Ishikawa (cell line): ENCODE data around the gene LRRN3.

Experiments
- CEBPB ChIP-seq: IDR thresholded peaks from 2 replicates; pipeline ENCODE4 v1.6.1; 2012
- CREB1 ChIP-seq: IDR thresholded peaks from 2 replicates; pipeline ENCODE4 v1.6.1; 2012; ENCODE audit warnings: low read depth
- EGR1 ChIP-seq: IDR thresholded peaks from 2 replicates; pipeline ENCODE4 v1.6.1; 2012
- EP300 ChIP-seq: IDR thresholded peaks from 2 replicates; pipeline ENCODE4 v1.6.1; 2012; ENCODE audit warnings: borderline replicate concordance
- MAX ChIP-seq: IDR thresholded peaks from 2 replicates; pipeline ENCODE4 v1.6.1; 2012
- RAD21 ChIP-seq: IDR thresholded peaks from 2 replicates; pipeline ENCODE4 v1.6.1; 2012; ENCODE audit warnings: low read depth
- REST ChIP-seq: IDR thresholded peaks from 2 replicates; pipeline ENCODE4 v1.6.1; 2012; ENCODE audit warnings: low read depth, mild to moderate bottlenecking
- TAF1 ChIP-seq: IDR thresholded peaks from 2 replicates; pipeline ENCODE4 v1.6.1; 2012; ENCODE audit warnings: low read depth, mild to moderate bottlenecking
- TCF12 ChIP-seq: IDR thresholded peaks from 2 replicates; pipeline ENCODE4 v1.6.1; 2012; ENCODE audit warnings: low read depth
- TEAD4 ChIP-seq: IDR thresholded peaks from 2 replicates; pipeline ENCODE4 v1.6.1; 2012
- USF1 ChIP-seq: IDR thresholded peaks from 2 replicates; pipeline ENCODE4 v1.6.1; 2012

- TF ChIP-seq CEBPB (no peak), TCF12 (no peak), EP300 (no peak), REST (no peak), USF1 (no peak), TEAD4 (no peak), CREB1 (no peak), MAX (no peak), TAF1 (no peak), EGR1 (no peak), RAD21 (no peak)
Observed at GRCh38 chr7:111050875-111051416, 40.0 kb upstream of the LRRN3 start.
